Measurements from ENCODE around the gene DGKG. TPM values are rescaled to one million over a fixed set of nuclear protein-coding genes. Genes with fewer than 3 reads are reported as not detected.

The DGKG gene
- total and polyA plus RNA-seq, 8 donors, result 0.12 to 26.3 (median 2.7) TPM

DNA sequence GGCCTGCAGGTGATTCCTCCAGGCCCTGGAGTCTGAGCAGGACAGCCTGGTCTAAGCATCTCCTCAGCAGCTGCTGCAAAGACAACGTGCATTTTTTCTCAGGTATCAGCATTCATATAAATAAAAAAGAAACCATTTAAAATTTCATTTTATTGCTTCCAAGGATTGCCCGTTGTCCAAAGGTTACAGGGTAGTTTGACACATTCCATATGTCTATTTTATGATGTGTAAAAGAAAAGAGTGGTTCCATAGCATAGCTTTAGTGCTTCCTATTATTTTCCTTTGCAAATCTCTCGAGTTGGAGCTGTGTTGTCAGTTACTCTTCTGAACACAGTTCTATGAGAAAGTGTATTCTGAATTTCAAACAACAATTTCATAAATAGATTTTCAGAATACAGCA lies 7.2 kb upstream of the DGKG start:
- intact Hi-C loops (cut with DNase I; ENCODE audit: low total_unique reads), result no loop called here
- no peak for DNase-seq
- Histone ChIP-seq H3K27ac (no peak overlapping the region), H3K27me3 (peaks cover 0 to 17% (median 3%) of the 10 kb centered on the region in 3 donors), H3K9me3 (no peaks in the 10 kb centered on the region), H3K36me3 (no peaks in the 10 kb centered on the region), H3K4me3 (no peak overlapping the region), H3K4me1 (peaks cover 0 to 19% (median 0%) of the 10 kb centered on the region in 4 donors)
- TF ChIP-seq POLR2AphosphoS5 (IDR thresholded peaks at IDR 0.05) (no peak), EP300 (IDR thresholded peaks at IDR 0.05) (no peak), POLR2A (IDR thresholded peaks at IDR 0.05) (no peak)
- TF ChIP-seq, protein P1, sequence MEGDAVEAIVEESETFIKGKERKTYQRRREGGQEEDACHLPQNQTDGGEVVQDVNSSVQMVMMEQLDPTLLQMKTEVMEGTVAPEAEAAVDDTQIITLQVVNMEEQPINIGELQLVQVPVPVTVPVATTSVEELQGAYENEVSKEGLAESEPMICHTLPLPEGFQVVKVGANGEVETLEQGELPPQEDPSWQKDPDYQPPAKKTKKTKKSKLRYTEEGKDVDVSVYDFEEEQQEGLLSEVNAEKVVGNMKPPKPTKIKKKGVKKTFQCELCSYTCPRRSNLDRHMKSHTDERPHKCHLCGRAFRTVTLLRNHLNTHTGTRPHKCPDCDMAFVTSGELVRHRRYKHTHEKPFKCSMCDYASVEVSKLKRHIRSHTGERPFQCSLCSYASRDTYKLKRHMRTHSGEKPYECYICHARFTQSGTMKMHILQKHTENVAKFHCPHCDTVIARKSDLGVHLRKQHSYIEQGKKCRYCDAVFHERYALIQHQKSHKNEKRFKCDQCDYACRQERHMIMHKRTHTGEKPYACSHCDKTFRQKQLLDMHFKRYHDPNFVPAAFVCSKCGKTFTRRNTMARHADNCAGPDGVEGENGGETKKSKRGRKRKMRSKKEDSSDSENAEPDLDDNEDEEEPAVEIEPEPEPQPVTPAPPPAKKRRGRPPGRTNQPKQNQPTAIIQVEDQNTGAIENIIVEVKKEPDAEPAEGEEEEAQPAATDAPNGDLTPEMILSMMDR (IDR thresholded peaks at IDR 0.05), result no peak
- 64 to 74% (median 69%) methylated on average over 3 of the region's 3 CpGs for WGBS, 5 donors

DNA sequence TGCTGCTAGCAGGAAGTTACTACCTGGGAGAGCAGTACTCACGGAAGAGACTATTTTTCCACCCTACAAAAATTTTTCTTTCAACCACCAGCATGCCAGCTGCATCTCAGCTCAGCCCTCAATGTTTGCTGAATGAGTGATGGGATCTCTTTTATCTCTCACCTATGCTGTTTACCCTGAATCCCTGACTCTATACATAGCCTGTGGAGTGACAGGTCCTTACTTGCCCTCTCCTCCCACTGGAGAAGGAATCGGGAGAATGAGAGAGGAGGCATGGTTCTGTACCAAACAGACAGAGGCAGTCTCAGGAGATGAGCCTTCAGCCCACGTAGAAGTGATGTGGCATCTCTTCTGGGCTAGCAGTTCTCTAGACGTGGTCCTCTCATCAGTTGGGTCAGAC lies 6.7 kb upstream of the DGKG start:
- intact Hi-C loops (cut with DNase I; ENCODE audit: low total_unique reads), result no loop called here

DNA sequence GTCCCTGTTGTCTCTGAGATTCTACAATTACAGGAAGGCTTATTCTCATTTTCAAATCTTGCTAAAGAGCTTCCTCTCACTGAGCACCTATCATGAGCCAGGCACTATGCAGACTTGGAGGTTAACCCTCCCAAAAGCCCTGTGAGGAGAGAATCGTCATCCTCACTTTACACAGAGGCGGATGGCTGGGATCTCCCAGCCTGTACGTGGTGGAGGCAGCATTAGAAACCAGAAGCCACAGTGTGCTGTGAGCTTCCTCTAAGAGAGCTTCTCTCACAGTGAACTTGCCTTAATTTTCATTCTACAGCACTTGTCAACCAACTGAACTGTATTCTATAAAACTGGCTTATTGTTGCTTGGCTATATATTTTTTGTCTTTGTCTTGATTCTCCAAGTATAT lies 6.1 kb upstream of the DGKG start:
- intact Hi-C loops (cut with DNase I; ENCODE audit: low total_unique reads), result no loop called here
- TF ChIP-seq EP300 (IDR thresholded peaks at IDR 0.05) (no peak), POLR2A (IDR thresholded peaks at IDR 0.05) (no peak), POLR2AphosphoS5 (IDR thresholded peaks at IDR 0.05) (no peak)
- TF ChIP-seq, protein P1 (IDR thresholded peaks at IDR 0.05), result no peak
- Histone ChIP-seq H3K36me3 (no peaks in the 10 kb centered on the region), H3K9me3 (no peaks in the 10 kb centered on the region), H3K27me3 (peaks cover 0 to 28% (median 14%) of the 10 kb centered on the region in 3 donors), H3K4me1 (peaks cover 0 to 19% (median 0%) of the 10 kb centered on the region in 4 donors), H3K4me3 (no peak overlapping the region), H3K27ac (no peak overlapping the region)
- 40 to 64% (median 48%) methylated on average over 3 of the region's 3 CpGs for WGBS, 5 donors
- no peak for DNase-seq

More for the DNA sequence above, 6.7 kb upstream of the DGKG start:
- H3K27me3 ChIP-seq, result peaks cover 0 to 22% (median 8%) of the 10 kb centered on the region in 3 donors
- TF ChIP-seq POLR2A (IDR thresholded peaks at IDR 0.05) (no peak), POLR2AphosphoS5 (IDR thresholded peaks at IDR 0.05) (no peak), EP300 (IDR thresholded peaks at IDR 0.05) (no peak)
- TF ChIP-seq, protein P1 (IDR thresholded peaks at IDR 0.05), result no peak
- no peak for DNase-seq
- 57 to 67% (median 59%) methylated on average over 4 of the region's 4 CpGs for WGBS, 5 donors
- H3K4me1 ChIP-seq, result peaks cover 0 to 19% (median 0%) of the 10 kb centered on the region in 4 donors
- no peak overlapping the region for H3K27ac ChIP-seq
- H3K36me3 ChIP-seq, result no peaks in the 10 kb centered on the region
- H3K4me3 ChIP-seq, result no peak overlapping the region
- no peaks in the 10 kb centered on the region for H3K9me3 ChIP-seq

DNA sequence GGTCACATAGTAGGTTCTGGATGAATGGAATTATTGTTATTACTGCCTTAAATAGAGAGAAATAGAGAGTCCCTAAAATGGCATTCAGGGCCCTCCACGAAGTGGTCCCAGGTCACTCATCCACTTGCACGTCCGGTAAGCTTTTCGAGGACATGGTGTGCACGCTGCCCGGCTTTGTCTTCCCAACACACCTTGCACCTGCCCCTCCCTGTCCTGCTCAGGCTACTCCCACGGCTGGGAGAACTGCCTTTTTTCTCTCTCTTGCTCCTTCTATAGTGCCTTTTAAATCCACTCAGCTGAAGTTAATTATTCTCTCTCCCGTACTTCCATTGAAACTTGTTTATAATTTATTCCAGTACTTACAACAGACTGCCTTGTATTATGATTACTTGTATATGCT lies 5.6 kb upstream of the DGKG start:
- H3K27me3 ChIP-seq, result peaks cover 0 to 33% (median 19%) of the 10 kb centered on the region in 3 donors
- TF ChIP-seq POLR2AphosphoS5 (IDR thresholded peaks at IDR 0.05) (no peak), POLR2A (IDR thresholded peaks at IDR 0.05) (no peak)
- no peak overlapping the region for H3K4me3 ChIP-seq
- peaks cover 0 to 20% (median 1%) of the 10 kb centered on the region in 4 donors for H3K4me1 ChIP-seq
- WGBS, 5 donors, result 54 to 74% (median 65%) methylated on average over 8 of the region's 8 CpGs
- H3K9me3 ChIP-seq, result no peaks in the 10 kb centered on the region
- no peaks in the 10 kb centered on the region for H3K36me3 ChIP-seq
- no peak for DNase-seq
- intact Hi-C loops (cut with DNase I; ENCODE audit: low total_unique reads), result no loop called here
- H3K27ac ChIP-seq, result no peak overlapping the region

DNA sequence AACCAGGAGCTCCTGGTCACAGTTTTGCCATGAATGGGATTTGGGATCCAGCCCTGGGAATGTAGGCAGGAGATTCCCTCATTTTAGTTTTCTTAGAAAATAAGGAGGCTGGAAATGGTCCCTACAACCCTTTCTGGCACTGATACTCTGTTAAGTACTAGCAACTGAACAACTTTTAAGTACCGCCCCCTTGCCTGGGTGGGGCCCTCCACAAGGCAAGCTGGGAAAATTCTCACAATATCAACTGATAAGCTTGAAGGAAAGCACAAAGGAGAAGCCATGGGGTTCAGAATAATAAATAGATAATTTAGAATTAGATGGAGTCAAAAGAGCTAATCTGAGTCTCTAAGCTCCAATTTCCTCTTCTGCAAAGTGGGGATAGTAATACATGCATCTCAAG lies 4.2 kb upstream of the DGKG start:
- Histone ChIP-seq H3K36me3 (no peaks in the 10 kb centered on the region), H3K4me3 (no peak overlapping the region), H3K4me1 (peaks cover 14 to 34% (median 16%) of the 10 kb centered on the region in 4 donors), H3K27me3 (peaks cover 0 to 48% (median 33%) of the 10 kb centered on the region in 3 donors), H3K9me3 (no peaks in the 10 kb centered on the region), H3K27ac (peak overlapping the region in 1 of 5 donors; percentile 33)
- intact Hi-C loops (cut with DNase I; ENCODE audit: low total_unique reads), result no loop called here
- no peak for TF ChIP-seq POLR2AphosphoS5 (IDR thresholded peaks at IDR 0.05)
- TF ChIP-seq, protein P1 (IDR thresholded peaks at IDR 0.05), result no peak
- TF ChIP-seq EP300 (IDR thresholded peaks at IDR 0.05), result no peak
- TF ChIP-seq POLR2A (IDR thresholded peaks at IDR 0.05), result no peak
- no peak for DNase-seq
- 32 to 45% (median 36%) methylated on average over 1 of the region's 1 CpG for WGBS, 5 donors
